ENCODE data around the gene SOBP. TPM values are rescaled to one million over a fixed set of nuclear protein-coding genes. Genes with fewer than 3 reads are reported as not detected.

SOBP gene
- polyA plus RNA-seq, 1 donor (not counting 4 experiments of a cell fraction or from before 2014, with no cell fraction given) = not detected

DNA sequence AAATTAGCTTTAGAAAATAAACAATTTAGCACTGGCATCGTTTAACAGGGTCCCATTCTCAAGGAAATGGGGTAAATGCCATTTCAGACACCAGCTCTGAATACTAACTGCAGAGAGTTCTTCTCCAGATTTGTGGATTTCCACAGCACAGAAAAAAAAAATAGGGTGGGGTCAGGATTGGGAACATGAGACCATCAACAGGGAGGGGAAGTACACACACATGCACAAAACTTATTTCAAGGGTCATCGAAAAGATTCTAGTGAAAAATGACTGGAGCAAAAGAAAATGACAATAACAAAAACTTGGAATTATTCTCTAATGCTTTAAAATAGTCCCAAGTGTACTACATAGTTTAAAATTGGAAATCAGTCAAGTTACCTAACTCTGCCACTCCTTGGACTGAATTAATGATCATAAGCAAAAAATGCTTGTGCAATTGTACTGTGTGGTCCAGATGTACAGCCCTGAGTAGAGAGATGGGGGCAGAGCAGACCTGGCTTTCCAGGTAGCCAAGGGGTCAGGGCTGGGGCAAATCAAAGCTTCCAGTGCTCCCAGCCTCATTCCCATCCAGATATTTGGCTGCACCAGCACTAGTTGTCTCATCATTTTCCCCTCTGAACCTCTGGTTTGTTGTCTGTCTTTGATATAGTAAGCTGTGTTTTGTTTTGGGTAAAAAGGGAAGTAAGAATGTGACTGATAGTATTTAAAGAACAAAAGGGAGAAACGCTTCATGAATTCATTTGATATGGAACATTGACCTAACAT is 152.4 kb downstream of the SOBP start:
- no peaks in the 10 kb centered on the region for H4K20me1 ChIP-seq (ENCODE audit: control insufficient read depth, extremely low read depth, insufficient read depth, low read length)
- H3K9me3 ChIP-seq (ENCODE audit: control insufficient read depth, low read depth, low read length) = no peaks in the 10 kb centered on the region
- H3K79me2 ChIP-seq (ENCODE audit: control insufficient read depth, insufficient read depth, low read length) = no peaks in the 10 kb centered on the region
- no peaks in the 10 kb centered on the region for H3K9me1 ChIP-seq (ENCODE audit: control insufficient read depth, extremely low read depth, insufficient read depth, low read length)
- H3K27ac ChIP-seq (ENCODE audit: control insufficient read depth, insufficient read depth, low read length) = no peak overlapping the region
- no peak overlapping the region for H3K4me3 ChIP-seq (ENCODE audit: control insufficient read depth in 2 of 3, extremely low read depth in 1 of 3, insufficient read depth in 2 of 3, low read depth in 1 of 3, low read length in 3 of 3)
- dilution Hi-C loops (cut with MboI; ENCODE audit: extremely low pct_ligation_motif_present, low sequenced_read_pairs) = no loop called here
- H3K27me3 ChIP-seq (ENCODE audit: control insufficient read depth, extremely low read depth, insufficient read depth, low read length) = peaks cover 11% of the 10 kb centered on the region
- no peaks in the 10 kb centered on the region for H3K4me1 ChIP-seq (ENCODE audit: control insufficient read depth, extremely low read depth, insufficient read depth, low read length)
- no peak for FAIRE-seq
- TF ChIP-seq EZH2 (IDR thresholded peaks at IDR 0.05; ENCODE audit: low read length) = no peak
- TF ChIP-seq, protein P1, sequence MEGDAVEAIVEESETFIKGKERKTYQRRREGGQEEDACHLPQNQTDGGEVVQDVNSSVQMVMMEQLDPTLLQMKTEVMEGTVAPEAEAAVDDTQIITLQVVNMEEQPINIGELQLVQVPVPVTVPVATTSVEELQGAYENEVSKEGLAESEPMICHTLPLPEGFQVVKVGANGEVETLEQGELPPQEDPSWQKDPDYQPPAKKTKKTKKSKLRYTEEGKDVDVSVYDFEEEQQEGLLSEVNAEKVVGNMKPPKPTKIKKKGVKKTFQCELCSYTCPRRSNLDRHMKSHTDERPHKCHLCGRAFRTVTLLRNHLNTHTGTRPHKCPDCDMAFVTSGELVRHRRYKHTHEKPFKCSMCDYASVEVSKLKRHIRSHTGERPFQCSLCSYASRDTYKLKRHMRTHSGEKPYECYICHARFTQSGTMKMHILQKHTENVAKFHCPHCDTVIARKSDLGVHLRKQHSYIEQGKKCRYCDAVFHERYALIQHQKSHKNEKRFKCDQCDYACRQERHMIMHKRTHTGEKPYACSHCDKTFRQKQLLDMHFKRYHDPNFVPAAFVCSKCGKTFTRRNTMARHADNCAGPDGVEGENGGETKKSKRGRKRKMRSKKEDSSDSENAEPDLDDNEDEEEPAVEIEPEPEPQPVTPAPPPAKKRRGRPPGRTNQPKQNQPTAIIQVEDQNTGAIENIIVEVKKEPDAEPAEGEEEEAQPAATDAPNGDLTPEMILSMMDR (optimal IDR thresholded peaks at IDR 0.05 in 1 of 3, IDR thresholded peaks at IDR 0.05 in 1 of 3, conservative IDR thresholded peaks at IDR 0.05 in 1 of 3; ENCODE audit: extremely low read depth in 1 of 3, insufficient read depth in 2 of 3, low read length in 3 of 3) = no peak
- H3K4me2 ChIP-seq (ENCODE audit: control insufficient read depth, extremely low read depth, insufficient read depth, low read depth, low read length) = no peak overlapping the region
- no peaks in the 10 kb centered on the region for H3K36me3 ChIP-seq (ENCODE audit: control insufficient read depth in 2 of 2, extremely low read depth in 1 of 2, insufficient read depth in 2 of 2, low read length in 2 of 2)
- no peak for DNase-seq (ENCODE audit: low read depth, low spot score)
- no peak overlapping the region for H3K9ac ChIP-seq (ENCODE audit: control insufficient read depth, extremely low read depth, insufficient read depth, low read length)
- H2AFZ ChIP-seq (ENCODE audit: control insufficient read depth, low read length) = no peak overlapping the region

DNA sequence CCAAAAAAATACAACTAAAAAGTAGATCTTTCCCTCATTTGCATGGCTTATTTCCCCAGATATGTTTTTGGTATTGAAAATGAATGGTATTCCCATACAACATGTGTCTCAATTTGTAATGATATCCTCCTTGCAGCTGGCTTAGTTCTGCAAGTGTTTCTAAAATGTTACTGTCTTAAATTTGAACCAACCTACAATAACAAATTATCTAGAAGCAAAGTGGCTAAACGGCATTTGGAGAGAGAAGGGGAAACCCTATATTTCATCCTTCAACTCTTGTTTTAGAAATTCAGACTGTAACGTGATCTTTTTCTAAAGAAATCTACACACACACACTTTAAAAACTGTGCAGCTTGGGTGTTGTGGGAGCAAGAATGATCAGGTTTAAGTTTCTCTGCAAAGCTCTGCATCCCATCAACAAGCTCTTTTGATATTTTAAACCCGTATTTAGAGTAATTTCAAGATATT is 153.0 kb downstream of the SOBP start:
- TF ChIP-seq, protein P1 (optimal IDR thresholded peaks at IDR 0.05 in 1 of 3, IDR thresholded peaks at IDR 0.05 in 1 of 3, conservative IDR thresholded peaks at IDR 0.05 in 1 of 3; ENCODE audit: extremely low read depth in 1 of 3, insufficient read depth in 2 of 3, low read length in 3 of 3) = no peak
- Histone ChIP-seq H3K79me2 (ENCODE audit: control insufficient read depth, insufficient read depth, low read length) (no peaks in the 10 kb centered on the region), H2AFZ (ENCODE audit: control insufficient read depth, low read length) (no peak overlapping the region), H3K4me2 (ENCODE audit: control insufficient read depth, extremely low read depth, insufficient read depth, low read depth, low read length) (no peak overlapping the region), H4K20me1 (ENCODE audit: control insufficient read depth, extremely low read depth, insufficient read depth, low read length) (no peaks in the 10 kb centered on the region), H3K4me1 (ENCODE audit: control insufficient read depth, extremely low read depth, insufficient read depth, low read length) (no peaks in the 10 kb centered on the region), H3K9ac (ENCODE audit: control insufficient read depth, extremely low read depth, insufficient read depth, low read length) (no peak overlapping the region), H3K4me3 (ENCODE audit: control insufficient read depth in 2 of 3, extremely low read depth in 1 of 3, insufficient read depth in 2 of 3, low read depth in 1 of 3, low read length in 3 of 3) (no peak overlapping the region), H3K9me3 (ENCODE audit: control insufficient read depth, low read depth, low read length) (no peaks in the 10 kb centered on the region), H3K36me3 (ENCODE audit: control insufficient read depth in 2 of 2, extremely low read depth in 1 of 2, insufficient read depth in 2 of 2, low read length in 2 of 2) (no peaks in the 10 kb centered on the region), H3K27me3 (ENCODE audit: control insufficient read depth, extremely low read depth, insufficient read depth, low read length) (peaks cover 11% of the 10 kb centered on the region), H3K9me1 (ENCODE audit: control insufficient read depth, extremely low read depth, insufficient read depth, low read length) (no peaks in the 10 kb centered on the region), H3K27ac (ENCODE audit: control insufficient read depth, insufficient read depth, low read length) (no peak overlapping the region)
- DNase-seq (ENCODE audit: low read depth, low spot score) = no peak
- FAIRE-seq = no peak
- dilution Hi-C loops (cut with MboI; ENCODE audit: extremely low pct_ligation_motif_present, low sequenced_read_pairs) = no loop called here
